OCI-LY1 (cell line): Measurements from ENCODE around the gene OSBPL3.
"Not testable (repeated sequence)": the region's sequence is repeated elsewhere in the genome, so short reads cannot be mapped to it uniquely, and the experiment has no call there.

ENCODE experiments used
- H2AFZ ChIP-seq: fragments of 200-600 bp; sonication (generic), shearing (Covaris generic); 2 replicates; pipeline ENCODE4 v1.6.0; 2014; ENCODE audit warnings: antibody characterized with exemption, mild to moderate bottlenecking, low read length
- H3F3A ChIP-seq: fragments of 200-600 bp; sonication (generic), shearing (Covaris generic); 2 replicates; pipeline ENCODE4 v1.6.0; 2014; ENCODE audit warnings: mild to moderate bottlenecking, antibody characterized with exemption, low read length, moderate library complexity; ENCODE audit not compliant: insufficient read depth
- H3K27ac ChIP-seq: fragments of 200-600 bp; sonication (generic); 2 replicates; pipeline ENCODE4 v1.5.1; 2014; ENCODE audit warnings: low read length, mixed run types, mild to moderate bottlenecking, low read depth; ENCODE audit not compliant: poor library complexity, severe bottlenecking
- H3K27me3 ChIP-seq: fragments of 200-600 bp; sonication (generic); 2 replicates; pipeline ENCODE4 v1.6.0; 2014; ENCODE audit warnings: antibody characterized with exemption, mild to moderate bottlenecking, low read length, moderate library complexity; ENCODE audit not compliant: insufficient read depth
- H3K36me3 ChIP-seq: fragments of 200-600 bp; sonication (generic); 2 replicates; pipeline ENCODE4 v1.6.1; 2014; ENCODE audit warnings: mild to moderate bottlenecking, antibody characterized with exemption, low read length, moderate library complexity, mixed read lengths; ENCODE audit not compliant: insufficient read depth
- H3K4me1 ChIP-seq: fragments of 200-600 bp; sonication (generic); 2 replicates; pipeline ENCODE4 v1.5.1; 2014; ENCODE audit warnings: mild to moderate bottlenecking, low read length, moderate library complexity; ENCODE audit not compliant: insufficient read depth, severe bottlenecking
- H3K4me2 ChIP-seq: fragments of 200-600 bp; sonication (generic), shearing (Covaris generic); 2 replicates; pipeline ENCODE4 v1.6.1; 2014; ENCODE audit warnings: low read length
- H3K4me3 ChIP-seq: fragments of 200-600 bp; sonication (generic); 2 replicates; pipeline ENCODE4 v1.5.1; 2014; ENCODE audit warnings: low read length, low read depth, mild to moderate bottlenecking, mixed read lengths; ENCODE audit not compliant: poor library complexity, severe bottlenecking
- H3K79me2 ChIP-seq: fragments of 200-600 bp; shearing (Covaris generic); 2 replicates; pipeline ENCODE4 v1.6.1; 2016; ENCODE audit warnings: mixed run types, low read length, mixed read lengths; ENCODE audit not compliant: insufficient read depth
- H3K9ac ChIP-seq: fragments of 200-600 bp; sonication (generic), shearing (Covaris generic); 2 replicates; pipeline ENCODE4 v1.6.1; 2014; ENCODE audit warnings: mild to moderate bottlenecking, low read length, mixed read lengths
- H3K9me2 ChIP-seq: fragments of 200-600 bp; sonication (generic), shearing (Covaris generic); 2 replicates; pipeline ENCODE4 v1.6.1; 2014; ENCODE audit warnings: low read depth, mild to moderate bottlenecking, low read length, mixed read lengths
- H3K9me3 ChIP-seq: fragments of 200-600 bp; shearing (Covaris generic); 2 replicates; pipeline ENCODE4 v1.6.1; 2014; ENCODE audit warnings: low read length, mixed read lengths
- H4K20me1 ChIP-seq: fragments of 200-600 bp; sonication (generic), shearing (Covaris generic); 2 replicates; pipeline ENCODE4 v1.6.0; 2016; ENCODE audit warnings: mild to moderate bottlenecking, low read length; ENCODE audit not compliant: insufficient read depth
- CTCF ChIP-seq: fragments of 200-600 bp; sonication (generic), shearing (Covaris generic); IDR thresholded peaks from 2 replicates; pipeline ENCODE4 v1.5.1; 2017; ENCODE audit warnings: mild to moderate bottlenecking, antibody characterized with exemption, low read length, moderate library complexity, mixed read lengths
- EZH2 ChIP-seq: fragments of 200-600 bp; sonication (generic), shearing (Covaris generic); IDR thresholded peaks from 2 replicates; pipeline ENCODE4 v1.8.0; 2017; ENCODE audit warnings: borderline replicate concordance, mixed run types, mild to moderate bottlenecking, antibody characterized with exemption, low read length, moderate library complexity, mixed read lengths

OSBPL3 gene

DNA sequence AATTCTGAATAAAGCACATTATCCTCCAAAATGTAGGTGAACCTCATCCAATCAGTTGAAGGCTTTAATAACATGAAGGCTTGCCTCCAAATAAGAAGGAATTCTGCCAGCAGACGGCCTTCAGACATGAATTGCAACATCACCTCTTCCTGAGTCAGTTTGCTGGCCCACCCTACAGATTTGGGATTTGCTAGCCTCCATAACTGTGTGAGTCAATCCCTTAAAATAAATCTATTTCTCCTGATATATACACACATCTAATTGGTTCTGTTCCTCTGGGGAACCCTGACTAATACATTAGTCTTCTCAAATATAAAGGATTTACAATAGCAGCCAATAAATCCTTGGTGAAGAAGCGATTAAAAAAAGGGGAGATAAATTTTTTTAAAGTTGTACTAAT, 34.8 kb upstream of the OSBPL3 start:
- Histone ChIP-seq H4K20me1 (no peaks in the 10 kb centered on the region), H3K4me1 (no peaks in the 10 kb centered on the region), H3K9ac (no peak overlapping the region), H3K4me2 (no peak overlapping the region), H3K4me3 (no peak overlapping the region), H3K27me3 (no peaks in the 10 kb centered on the region), H2AFZ (no peak overlapping the region), H3K79me2 (no peaks in the 10 kb centered on the region), H3K9me2 (no peaks in the 10 kb centered on the region), H3K9me3 (no peaks in the 10 kb centered on the region), H3K36me3 (no peaks in the 10 kb centered on the region), H3K27ac (no peak overlapping the region), H3F3A (no peaks in the 10 kb centered on the region)
- TF ChIP-seq CTCF (no peak), EZH2 (no peak)

- H3K4me1 ChIP-seq, H3K9me2 ChIP-seq, H2AFZ ChIP-seq, H3K9ac ChIP-seq, H3K36me3 ChIP-seq, H3K27me3 ChIP-seq, H4K20me1 ChIP-seq, H3K4me3 ChIP-seq, H3K4me2 ChIP-seq, H3K9me3 ChIP-seq, H3K79me2 ChIP-seq, H3K27ac ChIP-seq, H3F3A ChIP-seq: not testable (repeated sequence)
Observed at GRCh38 chr7:25012710-25013109, 32.7 kb upstream of the OSBPL3 start.

- Histone ChIP-seq H3K27ac (no peak overlapping the region), H3K27me3 (peaks cover 5% of the 10 kb centered on the region; the same call in 1 of the 2 replicates), H4K20me1 (no peaks in the 10 kb centered on the region), H3K4me3 (no peak overlapping the region), H3K4me1 (no peaks in the 10 kb centered on the region), H3K4me2 (no peak overlapping the region), H2AFZ (no peak overlapping the region), H3K9me2 (no peaks in the 10 kb centered on the region), H3K79me2 (no peaks in the 10 kb centered on the region), H3F3A (no peaks in the 10 kb centered on the region), H3K9ac (no peak overlapping the region), H3K36me3 (no peaks in the 10 kb centered on the region), H3K9me3 (no peaks in the 10 kb centered on the region)
- TF ChIP-seq CTCF, result no peak
- no peak for TF ChIP-seq EZH2
Observed at GRCh38 chr7:25012254-25012653, 32.3 kb upstream of the OSBPL3 start.

GRCh38 chr7:25009257-25009656, 29.3 kb upstream of the OSBPL3 start:
- Histone ChIP-seq H3K9me2 (no peaks in the 10 kb centered on the region), H3K27me3 (peaks cover 9% of the 10 kb centered on the region; the same call in 1 of the 2 replicates), H2AFZ (no peak overlapping the region), H3K36me3 (no peaks in the 10 kb centered on the region), H3K27ac (no peak overlapping the region), H3F3A (no peaks in the 10 kb centered on the region), H3K4me2 (no peak overlapping the region), H3K9ac (no peak overlapping the region), H4K20me1 (no peaks in the 10 kb centered on the region), H3K4me3 (no peak overlapping the region), H3K4me1 (no peaks in the 10 kb centered on the region), H3K9me3 (no peaks in the 10 kb centered on the region), H3K79me2 (no peaks in the 10 kb centered on the region)
- TF ChIP-seq CTCF (no peak), EZH2 (no peak)
